H1 (cell line): ENCODE results near the gene MRFAP1.
"Not testable (repeated sequence)": the region's sequence is repeated elsewhere in the genome, so short reads cannot be mapped to it uniquely, and the experiment has no call there.

Source experiments
- ATF2 ChIP-seq: IDR thresholded peaks from 2 replicates; pipeline ENCODE4 v1.6.1; 2012; ENCODE audit warnings: low read length, inconsistent platforms
- BRCA1 ChIP-seq: IDR thresholded peaks from 2 replicates; pipeline ENCODE4 v1.6.1; 2012; ENCODE audit warnings: low read depth, low read length, improper control_type of control experiment

DNA sequence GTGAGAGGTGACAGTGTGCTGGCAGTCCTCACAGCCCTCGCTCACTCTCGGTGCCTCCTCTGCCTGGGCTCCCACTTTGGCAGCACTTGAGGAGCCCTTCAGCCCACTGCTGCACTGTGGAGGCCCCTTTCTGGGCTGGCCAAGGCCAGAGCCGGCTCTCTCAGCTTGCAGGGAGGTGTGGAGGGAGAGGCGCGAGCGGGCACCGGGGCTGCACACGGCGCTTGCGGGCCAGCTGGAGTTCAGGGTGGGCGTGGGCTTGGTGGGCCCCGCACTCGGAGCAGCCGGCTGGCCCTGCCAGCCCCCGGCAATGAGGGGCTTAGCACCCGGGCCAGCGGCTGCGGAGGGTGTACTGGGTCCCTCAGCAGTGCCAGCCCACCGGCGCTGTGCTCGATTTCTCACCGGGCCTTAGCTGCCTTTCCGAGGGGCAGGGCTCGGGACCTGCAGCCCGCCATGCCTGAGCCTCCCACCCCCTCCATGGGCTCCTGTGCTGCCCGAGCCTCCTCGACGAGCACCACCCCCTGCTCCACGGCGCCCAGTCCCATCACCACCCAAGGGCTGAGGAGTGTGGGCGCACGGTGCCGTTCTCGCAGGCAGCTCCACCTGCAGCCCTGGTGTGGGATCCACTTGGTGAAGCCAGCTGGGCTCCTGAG lies 32.2 kb downstream of the MRFAP1 start:
- TF ChIP-seq ATF2, BRCA1: not testable (repeated sequence)
